H1 (cell line): ENCODE measurements around the gene ZNF77. TPM values are rescaled to one million over a fixed set of nuclear protein-coding genes. Genes with fewer than 3 reads are reported as not detected.
"Not testable (repeated sequence)": the region's sequence is repeated elsewhere in the genome, so short reads cannot be mapped to it uniquely, and the experiment has no call there.

Source experiments
- CTCF ChIA-PET: fragments of 300-600 bp; sonication (Branson Sonifier 250); formaldehyde crosslinking; loops from one replicate; lab custom pipeline; 2021; ENCODE audit not compliant: partially characterized antibody; lab: Charles Lee
- POLR2A ChIA-PET: fragments of 300-600 bp; sonication (Branson Sonifier 250); formaldehyde crosslinking; loops from one replicate; lab custom pipeline; 2021; ENCODE audit warnings: inconsistent platforms; ENCODE audit not compliant: partially characterized antibody; lab: Charles Lee
- DNase-seq, 2 experiments: peaks; one replicate each; pipeline versions ENCODE4 v3.0.0 to v3.0.0-alpha.2; 2010 to 2022; ENCODE audit warnings: low spot score in 2 of 2, low read depth in 1 of 2, mixed read lengths in 1 of 2
- FAIRE-seq: peaks from 2 replicates; lab custom pipeline; 2011; peaks lifted over from hg19 to GRCh38; lab: Jason Lieb, UNC
- H2AFZ ChIP-seq: 2 replicates; pipeline ENCODE4 v1.8.1; 2012; ENCODE audit warnings: low read length, inconsistent platforms
- H2AK5ac ChIP-seq: 2 replicates; pipeline ENCODE4 v1.6.1; 2013; ENCODE audit warnings: low read depth, low read length
- H2BK120ac ChIP-seq: replicated peaks from 2 replicates; pipeline ENCODE3; 2013; ENCODE audit warnings: low read depth, low read length, inconsistent platforms
- H2BK12ac ChIP-seq: 2 replicates; pipeline ENCODE4 v1.6.1; 2013; ENCODE audit warnings: low read depth, low read length
- H2BK15ac ChIP-seq: 2 replicates; pipeline ENCODE4 v1.6.1; 2013; ENCODE audit warnings: low read length
- H2BK20ac ChIP-seq: 2 replicates; pipeline ENCODE4 v1.6.1; 2013; ENCODE audit warnings: low read length
- H2BK5ac ChIP-seq: 2 replicates; pipeline ENCODE4 v1.6.1; 2013; ENCODE audit warnings: low read depth, low read length
- H3K14ac ChIP-seq: 2 replicates; pipeline ENCODE4 v1.6.1; 2013; ENCODE audit warnings: inconsistent platforms; ENCODE audit not compliant: insufficient read length
- H3K18ac ChIP-seq: 2 replicates; pipeline ENCODE4 v1.6.1; 2013; ENCODE audit warnings: low read length; ENCODE audit errors: extremely low read depth
- H3K23ac ChIP-seq: 2 replicates; pipeline ENCODE4 v1.6.1; 2013; ENCODE audit warnings: inconsistent platforms; ENCODE audit not compliant: insufficient read length
- H3K23me2 ChIP-seq: 2 replicates; pipeline ENCODE4 v1.6.1; 2013; ENCODE audit warnings: low read depth, low read length
- H3K27ac ChIP-seq: 2 replicates; pipeline ENCODE4 v1.6.1; 2011; ENCODE audit warnings: low read depth, low read length, inconsistent platforms
- H3K27me3 ChIP-seq, 4 experiments: replicated peaks in 1 of 4; 1 replicate in 1 of 4; 2 replicates in 3 of 4; pipeline versions ENCODE4 v1.6.1 to v1.8.1; 2011 to 2013; ENCODE audit warnings: low read length in 3 of 4, mild to moderate bottlenecking in 3 of 4, inconsistent platforms in 2 of 4, mixed read lengths in 2 of 4, moderate library complexity in 1 of 4; ENCODE audit not compliant: control insufficient read depth in 3 of 4, insufficient read depth in 3 of 4; ENCODE audit errors: extremely low read depth in 1 of 4
- H3K36me3 ChIP-seq, 4 experiments: 2 replicates each; pipeline versions ENCODE4 v1.6.1 to v1.8.1; 2011 to 2013; ENCODE audit warnings: mild to moderate bottlenecking in 4 of 4, low read length in 3 of 4, moderate library complexity in 2 of 4, control low read depth in 1 of 4, inconsistent platforms in 1 of 4; ENCODE audit not compliant: insufficient read depth in 4 of 4, control insufficient read depth in 2 of 4
- H3K4ac ChIP-seq: replicated peaks from 2 replicates; pipeline ENCODE3; 2013; ENCODE audit warnings: low read length, low read depth, mixed read lengths, inconsistent platforms; ENCODE audit not compliant: insufficient read length
- H3K4me1 ChIP-seq, 4 experiments: replicated peaks in 1 of 4; 1 replicate in 1 of 4; 2 replicates in 3 of 4; pipeline versions ENCODE4 v1.6.1 to v1.8.1; 2011 to 2013; ENCODE audit warnings: low read length in 3 of 4, inconsistent platforms in 2 of 4, mixed read lengths in 1 of 4; ENCODE audit not compliant: insufficient read depth in 4 of 4, control insufficient read depth in 3 of 4
- H3K4me2 ChIP-seq, 2 experiments: 2 replicates each; pipeline versions ENCODE4 v1.6.1 to v1.8.1; 2011 to 2013; ENCODE audit warnings: low read depth in 2 of 2, low read length in 2 of 2, control low read depth in 1 of 2, inconsistent platforms in 1 of 2, mild to moderate bottlenecking in 1 of 2; ENCODE audit not compliant: insufficient read depth in 1 of 2
- H3K4me3 ChIP-seq, 4 experiments: fragments of 200-600, 300-600 bp in 1 of 4; sonication (generic), shearing (Covaris generic), sonication (Bioruptor Twin) in 1 of 4; 2 replicates each; pipeline versions ENCODE4 v1.5.1 to v1.8.1; 2011 to 2016; ENCODE audit warnings: low read length in 4 of 4, low read depth in 3 of 4, control low read depth in 2 of 4, inconsistent platforms in 2 of 4, mild to moderate bottlenecking in 2 of 4, mixed read lengths in 1 of 4, moderate library complexity in 1 of 4; ENCODE audit not compliant: insufficient read depth in 2 of 4; ENCODE audit errors: extremely low read depth in 1 of 4
- H3K56ac ChIP-seq: replicated peaks from 2 replicates; pipeline ENCODE3; 2013; ENCODE audit warnings: low read depth, mild to moderate bottlenecking, mixed read lengths, low read length, inconsistent platforms; ENCODE audit not compliant: insufficient read length
- H3K79me1 ChIP-seq: 2 replicates; pipeline ENCODE4 v1.6.1; 2013; ENCODE audit warnings: low read depth, low read length, control low read depth
- H3K79me2 ChIP-seq, 2 experiments: 2 replicates each; pipeline versions ENCODE4 v1.6.1 to v1.8.1; 2012 to 2013; ENCODE audit warnings: low read length in 2 of 2, mild to moderate bottlenecking in 2 of 2, inconsistent platforms in 1 of 2; ENCODE audit not compliant: insufficient read depth in 2 of 2, control insufficient read depth in 1 of 2
- H3K9ac ChIP-seq, 4 experiments: replicated peaks in 1 of 4; 1 replicate in 1 of 4; 2 replicates in 3 of 4; pipeline versions ENCODE4 v1.6.1 to v1.8.1; 2011 to 2013; ENCODE audit warnings: low read depth in 3 of 4, low read length in 3 of 4, control low read depth in 2 of 4, mild to moderate bottlenecking in 2 of 4, moderate library complexity in 2 of 4, inconsistent platforms in 1 of 4; ENCODE audit errors: extremely low read depth in 1 of 4
- H3K9me3 ChIP-seq, 2 experiments: 2 replicates each; pipeline versions ENCODE4 v1.6.1 to v1.8.1; 2012 to 2013; ENCODE audit warnings: mild to moderate bottlenecking in 2 of 2, moderate library complexity in 2 of 2, control low read depth in 1 of 2, inconsistent platforms in 1 of 2, low read depth in 1 of 2, low read length in 1 of 2, mixed read lengths in 1 of 2; ENCODE audit not compliant: insufficient read depth in 2 of 2
- H4K20me1 ChIP-seq, 2 experiments: replicated peaks in 1 of 2; 2 replicates each; pipeline versions ENCODE3 to v1.8.1; 2011 to 2013; ENCODE audit warnings: inconsistent platforms in 2 of 2, low read length in 2 of 2, mild to moderate bottlenecking in 1 of 2; ENCODE audit not compliant: insufficient read depth in 2 of 2, control insufficient read depth in 1 of 2
- H4K5ac ChIP-seq: 2 replicates; pipeline ENCODE4 v1.6.1; 2013; ENCODE audit warnings: low read length, low read depth, mixed read lengths, inconsistent platforms; ENCODE audit not compliant: insufficient read length
- H4K8ac ChIP-seq: 2 replicates; pipeline ENCODE4 v1.8.0; 2013; ENCODE audit warnings: mild to moderate bottlenecking, moderate library complexity, low read length, inconsistent platforms; ENCODE audit not compliant: insufficient read depth; ENCODE audit errors: extremely low read depth
- H4K91ac ChIP-seq: replicated peaks from 2 replicates; pipeline ENCODE3; 2013; ENCODE audit warnings: low read length, mixed read lengths, inconsistent platforms; ENCODE audit not compliant: insufficient read length
- WGBS, 2 experiments: shearing (Covaris generic) in 1 of 2; methylation state at CpG; one replicate each; pipeline versions ENCODE4 v1.1.6 to v1.1.7; 2013 to 2015; ENCODE audit warnings: low lambda C conversion rate in 2 of 2, mixed read lengths in 2 of 2, inconsistent platforms in 1 of 2, low coverage in 1 of 2, missing lambda C conversion rate in 1 of 2; ENCODE audit not compliant: insufficient replicate concordance in 2 of 2, insufficient coverage in 1 of 2, insufficient read length in 1 of 2; ENCODE audit errors: extremely low coverage in 1 of 2, missing lambda C conversion rate in 1 of 2; 5-methylcytosine and 5-hydroxymethylcytosine counted together
- polyA plus RNA-seq, 7 experiments: library from polyadenylated mRNA; depleted of rRNA in 3 of 7; stranded (reverse) in 5 of 7; unstranded in 2 of 7; fragments of >200 nt in 5 of 7; fragments of 200-250 nt in 2 of 7; gene quantifications; 1 replicate in 5 of 7; 2 replicates in 1 of 7; 4 replicates in 1 of 7; pipeline versions ENCODE4 v1.2.1 to v1.2.3, GENCODE V29; 2011 to 2013; ENCODE audit warnings: missing spikeins in 2 of 7, mixed read lengths in 2 of 7
- total RNA-seq: library from RNA; stranded (reverse); fragmentation: NEBNext Ultra II Directional; extraction: Animal tissue kit (Norgen Biotek cat#: 25700); gene quantifications from 2 replicates; pipeline ENCODE4 v1.2.1, GENCODE V29; 2021

The ZNF77 gene
- total and polyA plus RNA-seq, 2 of the 8 experiments (the other 6 are each of a cell fraction or from before 2014, with no cell fraction given) = 2.9 to 4.7 TPM

- H3K23ac ChIP-seq = not testable (repeated sequence)
Measured at GRCh38 chr19:2890531-2890930, 54.2 kb downstream of the ZNF77 start.

More at GRCh38 chr19:2890531-2890930, 54.2 kb downstream of the ZNF77 start:
- H2AFZ ChIP-seq, H3K36me3 ChIP-seq, H3K18ac ChIP-seq, H3K79me1 ChIP-seq, H3K27ac ChIP-seq, FAIRE-seq, H4K91ac ChIP-seq, H3K9ac ChIP-seq, H4K5ac ChIP-seq, H3K23me2 ChIP-seq, CTCF ChIA-PET, H4K20me1 ChIP-seq, H3K4me1 ChIP-seq, H3K56ac ChIP-seq, H2BK15ac ChIP-seq, H3K4me2 ChIP-seq, H3K4me3 ChIP-seq, H2BK5ac ChIP-seq, H3K4ac ChIP-seq, H4K8ac ChIP-seq, H2BK12ac ChIP-seq, H3K79me2 ChIP-seq, H2BK120ac ChIP-seq, H3K27me3 ChIP-seq, H3K14ac ChIP-seq, H2BK20ac ChIP-seq, DNase-seq, H2AK5ac ChIP-seq: not testable (repeated sequence)
- H3K9me3 ChIP-seq = peaks cover 0 to 28% of the 10 kb centered on the region in 2 experiments; a peak in 2 of 4 replicates
- POLR2A ChIA-PET = interaction anchor here (2.0 kb wide), 1 partner anchor 10 kb away, joined by 5 read pairs; the partner anchor contains the start of gene ZNF57
- WGBS, 2 experiments = 87% methylated on average over 8 of the region's 8 CpGs; no CpG with 5 or more reads in 1 of the 2 experiments
